ENCODE data around the gene ASPSCR1.
"Not testable (repeated sequence)": the region's sequence is repeated elsewhere in the genome, so short reads cannot be mapped to it uniquely, and the experiment has no call there.

ASPSCR1 gene

DNA sequence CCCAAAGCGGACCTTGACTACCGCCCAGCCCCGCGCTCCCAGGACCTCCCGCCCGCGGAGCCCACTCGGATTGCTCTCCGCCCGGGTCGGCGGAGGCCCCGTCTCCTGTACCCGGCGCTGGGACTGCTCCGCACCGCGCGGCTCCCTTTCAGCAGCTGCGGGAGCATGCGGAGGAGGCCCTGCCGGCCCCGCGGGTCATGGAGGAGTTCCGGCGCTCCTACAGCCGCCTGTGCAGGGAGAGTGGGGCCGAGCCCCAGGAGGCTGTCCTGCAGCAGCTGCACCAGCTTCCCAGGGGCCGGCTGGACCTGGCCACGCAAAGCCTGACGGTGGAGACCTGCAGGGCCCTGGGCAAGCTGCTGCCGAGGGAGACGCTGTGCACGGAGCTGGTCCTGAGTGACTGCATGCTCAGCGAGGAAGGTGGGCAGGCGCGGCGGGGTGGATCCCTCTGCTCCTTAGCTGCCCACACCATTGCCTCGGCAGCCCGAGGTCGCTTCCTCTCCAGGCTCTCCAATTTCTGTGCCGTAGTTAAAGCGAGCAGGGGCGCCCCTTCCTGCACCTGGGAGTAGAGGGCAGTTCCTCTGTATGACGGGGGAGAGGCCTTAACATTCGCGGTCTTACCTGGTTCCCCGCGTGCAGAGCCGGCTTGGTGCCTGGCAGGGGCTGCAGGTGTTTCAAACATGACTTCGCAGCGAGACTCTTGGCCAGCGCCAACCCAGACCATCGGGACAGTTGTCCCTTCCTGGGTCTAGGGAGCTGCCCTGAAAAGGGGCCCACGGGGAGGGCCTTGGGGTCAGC lies 46.2 kb downstream of the ASPSCR1 start:
- no peak for DNase-seq (ENCODE audit: low read depth, low spot score)

DNA sequence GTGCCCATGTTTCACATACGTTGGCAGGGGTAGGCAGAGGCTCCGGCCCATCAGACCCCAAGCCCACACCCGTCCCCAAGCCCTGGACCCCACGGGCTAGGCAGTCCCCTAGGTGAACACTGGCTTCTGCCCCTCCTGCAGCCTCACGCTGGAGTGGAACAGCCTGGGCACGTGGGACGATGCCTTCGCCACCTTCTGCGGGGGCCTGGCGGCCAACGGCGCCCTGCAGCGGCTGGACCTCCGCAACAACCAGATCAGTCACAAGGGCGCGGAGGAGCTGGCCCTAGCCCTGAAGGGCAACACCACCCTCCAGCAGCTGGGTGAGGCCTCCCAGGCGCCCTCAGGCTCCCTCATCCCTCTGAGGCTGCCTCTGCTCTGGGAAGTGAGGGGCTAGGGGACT lies 47.4 kb downstream of the ASPSCR1 start:
- no peak for DNase-seq (ENCODE audit: low read depth, low spot score)

DNA sequence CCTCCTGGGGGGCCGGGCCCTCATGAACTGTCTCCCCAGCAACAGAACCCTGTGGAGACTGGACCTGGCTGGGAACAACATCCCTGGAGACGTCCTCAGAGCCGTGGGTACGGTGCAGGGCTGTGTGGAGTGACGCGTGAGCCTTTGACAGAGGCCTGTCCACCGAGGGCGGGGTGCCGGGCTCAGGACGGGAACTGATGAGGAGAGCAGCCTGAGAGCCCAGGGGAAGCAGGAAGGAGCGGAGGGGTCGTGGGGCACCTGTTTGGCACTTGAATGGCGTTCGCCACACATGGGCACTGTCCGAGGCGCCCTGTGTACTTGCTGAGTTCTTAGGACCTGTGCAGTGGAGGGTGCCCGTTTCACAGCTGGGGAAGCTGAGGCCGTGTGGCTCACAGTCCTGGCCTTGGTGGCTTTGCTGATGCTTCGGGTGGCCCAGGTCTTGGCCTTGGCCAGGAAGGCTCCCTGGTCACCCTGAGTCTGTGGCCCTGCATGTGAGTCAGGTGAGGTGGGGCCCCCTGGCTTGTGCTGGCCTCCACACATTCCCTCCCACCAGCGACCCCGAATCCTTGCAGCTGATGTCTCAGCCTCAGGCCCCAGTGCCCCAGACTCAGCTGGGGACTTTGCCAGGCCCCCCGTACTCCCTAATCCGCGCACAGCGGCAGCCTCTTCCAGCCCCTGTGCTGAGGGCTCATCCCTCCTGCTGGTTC lies 48.1 kb downstream of the ASPSCR1 start:
- DNase-seq (ENCODE audit: low read depth, low spot score) = no peak

DNA sequence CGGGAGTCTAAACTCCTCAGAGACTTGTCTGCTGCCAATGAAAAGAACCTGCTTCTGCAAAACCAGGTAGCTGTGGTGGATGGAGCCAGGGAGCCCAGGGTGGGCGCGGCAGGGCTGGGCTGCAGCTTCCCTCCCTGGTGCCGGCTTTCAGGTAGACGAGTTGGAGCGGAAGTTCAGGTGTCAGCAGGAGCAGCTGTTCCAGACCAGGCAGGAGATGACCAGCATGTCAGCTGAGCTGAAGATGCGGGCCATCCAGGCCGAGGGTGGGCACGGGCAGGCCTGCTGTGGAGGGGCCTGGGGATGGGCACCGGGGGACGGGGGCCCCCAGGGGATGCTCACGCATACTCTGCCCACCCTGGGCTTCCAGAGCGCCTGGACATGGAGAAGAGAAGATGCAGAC lies 50.8 kb downstream of the ASPSCR1 start:
- DNase-seq (ENCODE audit: low read depth, low spot score) = no peak

DNA sequence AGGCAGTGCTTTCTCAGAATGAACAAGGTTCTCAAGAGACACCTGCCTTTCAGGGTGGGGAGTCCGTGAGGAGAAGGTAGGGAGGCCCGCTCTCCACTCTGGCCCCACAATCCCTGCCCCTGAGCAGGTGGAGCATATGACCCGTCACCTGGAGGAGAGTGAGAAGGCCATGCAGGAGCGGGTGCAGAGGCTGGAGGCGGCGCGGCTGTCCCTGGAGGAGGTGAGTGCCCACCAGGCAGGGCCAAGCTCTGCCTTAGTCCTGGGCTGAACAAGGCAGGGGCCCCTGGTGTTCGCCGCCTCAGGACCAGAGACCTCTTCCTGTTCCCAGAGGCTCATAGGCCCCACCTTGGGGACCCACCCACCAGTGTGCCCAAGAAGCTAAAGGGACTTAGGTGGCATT lies 51.5 kb downstream of the ASPSCR1 start:
- no peak for DNase-seq (ENCODE audit: low read depth, low spot score)

DNA sequence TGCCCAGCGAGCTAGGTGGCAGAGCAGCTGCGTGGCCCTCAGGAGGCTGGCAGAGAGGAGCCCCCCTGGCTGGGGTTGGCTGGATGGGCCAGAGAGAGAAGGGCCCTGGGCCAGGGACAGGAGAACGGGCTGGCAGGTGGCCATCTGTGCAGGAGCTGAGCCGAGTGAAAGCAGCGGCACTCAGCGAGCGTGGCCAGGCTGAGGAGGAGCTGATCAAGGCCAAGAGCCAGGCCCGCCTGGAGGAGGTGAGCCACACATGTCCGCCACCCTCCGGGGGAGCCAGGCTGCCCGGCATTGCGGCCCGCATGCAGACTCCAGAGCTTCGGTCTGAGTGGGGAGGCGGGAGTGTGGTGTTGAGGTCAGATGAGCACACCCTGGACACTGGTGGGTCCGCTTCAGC lies 52.0 kb downstream of the ASPSCR1 start:
- no peak for DNase-seq (ENCODE audit: low read depth, low spot score)

DNA sequence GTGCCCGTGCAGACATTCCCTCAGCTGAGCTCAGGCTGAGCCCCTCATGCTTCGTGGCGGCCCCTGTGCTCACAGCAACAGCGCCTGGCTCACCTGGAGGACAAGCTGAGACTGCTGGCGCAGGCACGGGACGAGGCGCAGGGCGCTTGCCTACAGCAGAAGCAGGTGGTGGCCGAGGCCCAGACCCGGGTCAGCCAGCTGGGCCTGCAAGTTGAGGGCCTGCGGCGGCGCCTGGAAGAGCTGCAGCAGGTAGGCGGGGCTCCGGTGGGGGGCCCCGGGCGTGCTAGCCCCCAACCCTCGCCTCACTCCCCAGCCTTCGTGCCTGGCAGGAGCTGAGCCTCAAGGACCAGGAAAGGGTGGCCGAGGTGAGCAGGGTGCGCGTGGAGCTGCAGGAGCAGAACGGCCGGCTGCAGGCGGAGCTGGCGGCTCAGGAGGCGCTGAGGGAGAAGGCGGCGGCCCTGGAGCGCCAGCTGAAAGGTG lies 52.6 kb downstream of the ASPSCR1 start:
- DNase-seq (ENCODE audit: low read depth, low spot score) = no peak

DNA sequence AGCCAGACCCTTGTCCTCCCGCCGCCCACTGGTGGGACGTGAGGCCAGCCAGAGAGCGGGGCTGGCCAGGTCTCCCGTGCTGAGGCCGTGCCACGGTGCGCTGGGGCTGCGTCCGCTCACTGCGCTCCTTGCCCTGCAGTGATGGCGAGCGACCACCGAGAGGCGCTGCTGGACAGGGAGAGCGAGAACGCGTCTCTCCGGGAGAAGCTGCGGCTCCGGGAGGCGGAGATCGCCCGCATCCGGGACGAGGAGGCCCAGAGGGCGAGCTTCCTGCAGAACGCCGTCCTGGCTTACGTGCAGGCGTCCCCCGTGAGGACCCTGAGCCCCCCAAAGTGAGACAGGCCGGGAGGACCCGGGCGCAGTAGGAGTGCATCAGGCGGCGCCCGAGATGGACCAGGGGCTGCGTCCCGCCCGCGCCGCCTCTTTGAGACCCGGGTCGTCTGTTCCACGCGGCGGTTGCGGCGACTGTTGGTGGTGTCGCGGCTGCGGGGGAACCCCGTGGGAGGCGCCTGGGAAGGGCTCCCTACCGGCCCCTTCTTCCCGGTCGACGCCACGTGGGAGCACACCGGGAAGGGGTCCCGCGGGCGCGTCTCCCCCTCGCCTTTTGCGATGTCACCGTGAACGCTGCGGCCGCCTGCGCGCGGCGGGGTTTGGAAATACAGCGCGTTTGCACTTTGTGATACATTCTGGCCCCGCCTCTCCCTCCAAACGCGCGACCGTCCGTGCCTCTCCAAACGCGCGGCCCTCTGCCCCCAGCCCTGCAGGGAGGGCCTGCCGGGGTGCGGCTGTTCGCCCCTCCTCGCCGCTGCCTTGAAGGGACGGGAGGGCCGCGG lies 53.3 kb downstream of the ASPSCR1 start:
- no peak for DNase-seq (ENCODE audit: low read depth, low spot score)

DNA sequence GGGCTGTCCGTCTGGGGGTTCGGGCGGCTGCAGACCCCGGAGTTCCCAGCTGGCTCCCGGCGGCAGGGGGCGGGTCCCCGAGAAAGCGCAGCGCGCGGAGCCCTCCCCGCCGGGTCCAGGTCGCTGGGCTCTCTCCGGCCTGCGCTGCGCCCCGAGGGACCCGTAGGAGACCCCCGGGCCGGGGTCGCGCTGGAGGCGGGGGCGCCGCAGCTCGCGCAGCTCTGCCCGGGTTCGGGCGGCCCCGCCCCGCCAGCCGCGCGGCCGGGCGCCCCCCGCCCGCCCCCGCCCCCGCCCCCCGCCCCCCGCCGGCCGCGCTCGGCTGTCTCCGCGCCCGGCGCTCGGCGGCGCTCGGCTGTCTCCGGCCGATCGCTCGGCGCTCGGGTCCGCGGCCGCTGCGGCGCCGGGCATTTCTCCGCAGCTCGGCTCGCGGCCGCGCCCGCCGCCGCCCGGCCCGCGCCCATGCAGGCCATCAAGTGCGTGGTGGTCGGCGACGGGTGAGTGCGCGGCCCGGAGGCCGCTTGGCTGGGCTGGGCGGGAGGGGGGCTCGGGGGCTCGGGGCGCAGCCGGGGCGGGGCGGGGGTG lies 54.0 kb downstream of the ASPSCR1 start, which contains the start of gene RAC3:
RAC3 (plus strand) TSS at position 376 of the 582 bp plus-strand sequence; CDS start at position 460, 84 bp downstream.
- DNase-seq (ENCODE audit: low read depth, low spot score) = no peak

DNA sequence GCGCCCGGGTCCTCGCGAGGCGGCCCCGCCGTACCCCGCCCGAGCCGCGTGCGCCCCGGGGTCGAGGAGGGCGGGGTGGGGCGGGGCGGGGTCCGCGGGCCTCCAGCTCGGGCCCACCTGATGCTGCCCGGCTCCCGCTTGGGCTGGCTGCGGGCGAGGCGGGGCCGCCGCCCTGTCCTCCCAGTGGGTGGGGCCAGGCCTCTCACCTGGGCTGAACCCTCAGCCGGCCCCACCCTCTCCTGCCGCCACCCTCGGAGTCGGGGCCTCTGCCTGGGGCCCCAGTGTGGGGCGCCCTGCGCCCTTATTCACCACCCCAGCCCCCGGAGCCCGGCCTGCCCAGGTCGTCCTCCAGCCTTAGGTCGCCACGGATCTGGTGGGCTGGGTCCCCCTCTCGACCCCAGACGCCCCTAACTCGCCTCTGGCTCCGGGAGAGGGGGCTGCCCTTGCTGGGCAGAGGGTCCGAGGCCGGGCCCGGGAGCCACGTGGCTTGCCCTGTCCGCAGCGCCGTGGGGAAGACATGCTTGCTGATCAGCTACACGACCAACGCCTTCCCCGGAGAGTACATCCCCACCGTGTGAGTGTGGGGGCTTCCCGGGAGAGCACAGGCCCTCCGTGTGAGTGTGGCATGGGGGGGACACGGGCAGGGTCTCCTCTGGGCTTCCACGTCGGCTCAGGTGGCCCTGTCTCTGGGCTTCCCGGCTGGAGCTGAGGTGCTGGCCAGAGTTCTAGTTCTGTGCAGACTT lies 54.6 kb downstream of the ASPSCR1 start:
- DNase-seq (ENCODE audit: low read depth, low spot score) = no peak

DNA sequence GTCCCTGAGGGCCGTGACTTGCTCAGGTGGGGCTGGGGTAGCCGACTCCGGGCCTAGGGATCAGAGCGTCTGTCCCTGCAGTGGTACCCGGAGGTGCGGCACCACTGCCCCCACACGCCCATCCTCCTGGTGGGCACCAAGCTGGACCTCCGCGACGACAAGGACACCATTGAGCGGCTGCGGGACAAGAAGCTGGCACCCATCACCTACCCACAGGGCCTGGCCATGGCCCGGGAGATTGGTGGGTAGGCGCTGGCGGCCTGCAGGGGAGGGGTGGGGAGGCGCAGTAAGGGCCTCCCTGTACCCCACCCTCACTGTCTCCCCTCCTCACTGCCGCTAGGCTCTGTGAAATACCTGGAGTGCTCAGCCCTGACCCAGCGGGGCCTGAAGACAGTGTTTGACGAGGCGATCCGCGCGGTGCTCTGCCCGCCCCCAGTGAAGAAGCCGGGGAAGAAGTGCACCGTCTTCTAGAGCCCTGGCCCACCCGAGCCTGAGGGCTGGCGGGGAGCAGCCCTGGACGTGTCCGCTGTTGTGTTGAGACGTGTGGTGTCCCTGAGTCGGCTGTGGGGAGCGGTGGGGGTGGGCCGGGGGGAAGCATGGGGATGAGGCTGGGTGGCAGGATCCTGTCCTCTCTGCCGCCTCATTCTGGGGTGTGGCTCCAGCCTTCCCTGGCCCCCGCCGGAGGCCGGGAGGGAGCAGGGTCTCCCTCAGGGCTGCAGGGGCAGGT lies 56.1 kb downstream of the ASPSCR1 start:
- no peak for DNase-seq (ENCODE audit: low read depth, low spot score)

DNA sequence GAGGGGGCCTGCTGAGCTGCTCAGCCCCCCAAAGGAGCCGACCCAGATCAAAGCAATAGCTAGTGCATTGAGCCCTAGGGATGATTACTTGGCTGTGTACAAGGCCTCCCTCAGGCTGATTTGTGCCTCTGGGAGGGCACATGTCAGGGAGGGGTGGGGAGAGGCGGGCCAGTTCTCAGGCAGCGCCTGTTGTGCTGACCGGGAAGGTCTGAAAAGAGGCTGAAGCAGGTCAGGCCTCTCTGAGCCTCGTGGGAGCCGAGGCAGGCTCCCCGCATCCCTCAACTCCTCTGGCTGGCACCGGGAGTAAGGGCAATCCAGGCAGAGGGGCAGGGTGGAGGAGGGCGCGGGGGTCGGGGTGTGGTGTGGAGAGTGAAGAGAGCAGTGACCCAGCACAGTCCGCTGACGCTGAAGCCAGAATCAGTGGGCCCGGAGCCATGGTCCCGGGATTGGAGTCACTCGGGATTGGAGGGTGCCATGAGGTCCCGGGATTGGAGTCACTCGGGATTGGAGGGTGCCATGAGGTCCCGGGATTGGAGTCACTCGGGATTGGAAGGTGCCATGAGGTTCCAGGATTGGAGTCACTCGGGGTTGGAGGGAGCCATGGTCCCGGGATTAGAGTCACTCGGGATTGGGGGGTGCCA lies 57.1 kb downstream of the ASPSCR1 start:
- DNase-seq (ENCODE audit: low read depth, low spot score) = no peak

DNA sequence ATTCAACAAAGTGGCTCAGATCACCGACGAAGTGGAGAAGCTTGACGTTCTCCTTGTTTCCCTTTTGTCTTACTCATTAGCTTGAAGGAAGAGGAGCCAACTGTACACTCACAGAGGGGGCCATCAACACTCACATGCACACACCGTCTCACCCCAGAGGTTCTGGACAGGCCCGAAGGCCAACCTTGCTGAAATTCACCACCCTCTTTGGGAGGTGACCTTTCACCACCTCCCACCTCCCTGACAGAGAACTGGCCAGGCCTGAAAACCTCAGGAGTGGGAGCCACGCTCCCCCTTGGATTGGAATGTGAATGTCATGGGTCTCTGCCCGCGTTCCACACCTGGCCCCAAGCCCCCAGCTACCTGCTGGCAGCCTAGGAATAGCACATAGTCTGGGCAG lies 58.1 kb downstream of the ASPSCR1 start:
- DNase-seq (ENCODE audit: low read depth, low spot score) = no peak

DNA sequence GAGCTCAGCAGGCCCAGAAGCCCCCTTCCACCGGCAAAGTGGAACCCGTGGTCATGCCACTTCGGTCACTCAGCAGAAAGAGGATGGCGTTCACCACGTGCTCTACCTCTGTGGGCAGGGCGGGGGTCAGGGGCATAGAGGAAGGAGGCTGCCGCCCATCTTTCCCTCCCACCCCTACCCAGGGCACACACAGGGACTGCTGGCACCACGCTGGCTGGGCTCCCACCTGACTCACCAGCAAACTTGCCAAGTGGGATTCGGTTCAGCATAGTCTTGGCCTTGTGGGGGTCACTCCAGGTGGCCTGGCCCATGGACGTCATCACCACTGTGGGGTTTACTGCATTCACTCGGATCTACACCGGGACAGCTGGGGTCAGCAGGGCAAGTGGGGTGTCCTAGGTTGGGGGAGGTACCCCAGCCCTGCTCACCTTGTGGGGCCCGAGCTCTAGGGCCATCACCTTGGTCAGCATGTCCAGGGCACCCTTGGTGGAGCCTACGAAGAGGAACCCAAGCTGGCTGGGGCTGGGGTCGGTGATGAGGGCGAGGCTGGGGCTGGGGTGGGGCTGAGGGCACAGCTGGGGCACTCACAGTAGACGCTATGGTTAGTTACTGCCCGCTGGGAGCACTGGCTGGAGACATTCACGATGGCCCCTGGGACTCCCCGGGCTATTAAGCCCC lies 58.7 kb downstream of the ASPSCR1 start:
- DNase-seq (ENCODE audit: low read depth, low spot score) = no peak

DNA sequence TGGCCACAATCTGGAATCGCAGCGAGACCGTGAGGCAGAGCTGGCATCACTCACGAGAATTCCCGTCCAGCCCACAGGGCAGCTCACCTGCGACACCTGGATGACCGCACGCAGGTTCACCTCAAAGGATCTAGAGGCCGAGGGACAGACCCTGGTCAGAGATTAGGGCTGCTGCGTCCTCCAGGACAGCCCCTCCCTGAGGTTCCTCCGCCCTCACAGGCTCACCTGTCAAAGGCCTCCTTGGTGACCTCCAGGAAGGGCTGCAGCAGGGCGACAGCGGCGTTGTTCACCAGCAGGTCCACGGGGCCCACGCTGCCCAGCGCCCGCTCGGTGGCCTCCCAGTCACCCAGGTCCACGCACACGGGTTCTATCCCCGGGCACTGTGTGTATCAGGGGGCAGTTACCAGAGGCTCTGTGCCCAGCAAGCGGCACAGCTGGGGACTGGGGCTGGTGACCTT lies 59.2 kb downstream of the ASPSCR1 start:
- no peak for DNase-seq (ENCODE audit: low read depth, low spot score)

DNA sequence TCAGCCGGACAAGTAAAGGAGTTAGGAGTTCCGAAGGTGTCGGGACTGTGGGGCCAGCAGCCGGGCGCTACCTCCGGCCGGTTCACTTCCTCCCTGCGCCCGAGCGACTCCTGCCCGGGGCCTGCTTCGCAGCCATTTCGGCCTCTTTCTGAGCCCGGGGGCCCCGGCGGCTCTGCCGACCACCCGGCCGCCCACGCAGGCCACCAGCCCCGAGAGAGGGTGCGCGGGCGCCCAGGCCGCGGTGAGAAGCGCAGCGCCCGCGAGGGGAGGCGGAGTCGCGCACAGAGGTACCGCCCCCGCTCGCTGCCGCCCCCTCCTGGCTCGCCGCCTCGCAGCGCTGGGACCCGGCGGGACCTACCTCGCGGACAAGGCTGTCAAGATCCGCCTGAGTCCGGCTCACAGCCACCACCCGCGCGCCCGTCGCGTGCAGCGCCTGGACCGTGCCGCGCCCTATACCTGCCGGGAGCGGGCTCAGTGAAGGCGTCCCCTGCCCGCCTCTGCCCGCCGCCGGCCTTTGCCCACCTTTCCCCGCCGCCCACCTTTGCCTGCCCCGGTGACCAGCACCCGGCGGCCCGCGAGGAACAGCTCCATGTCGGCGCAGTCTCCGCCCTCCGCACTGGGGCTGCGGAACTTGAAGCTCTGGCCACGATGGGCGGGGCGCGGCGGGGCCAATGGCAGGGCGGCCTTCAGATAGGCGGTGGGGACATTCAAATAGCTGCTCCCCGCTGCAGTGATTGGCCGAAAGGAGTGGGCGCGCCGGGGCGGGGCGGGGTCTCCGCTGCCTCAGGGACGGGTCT lies 59.9 kb downstream of the ASPSCR1 start, which contains the start of gene DCXR:
DCXR (minus strand) TSS at position 606 of the 797 bp plus-strand sequence; CDS start at position 591, 15 bp downstream.
- DNase-seq (ENCODE audit: low read depth, low spot score) = peak; percentile 64

DNA sequence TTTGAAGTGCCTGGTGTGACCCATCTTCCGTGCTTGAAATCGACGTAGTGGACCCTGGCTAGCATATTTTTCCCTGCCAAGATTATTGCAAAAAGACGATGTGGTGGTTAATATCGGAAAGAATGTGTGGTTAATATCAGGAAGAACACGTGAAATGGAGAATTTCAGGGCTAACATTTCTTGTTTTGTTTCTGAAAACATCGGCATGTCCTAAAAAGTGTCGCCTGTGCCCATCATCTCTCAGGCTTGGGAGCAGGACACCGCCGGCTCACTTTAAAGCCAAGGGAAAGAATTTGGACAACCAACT lies 60.4 kb downstream of the ASPSCR1 start:
- no peak for DNase-seq (ENCODE audit: low read depth, low spot score)

DNA sequence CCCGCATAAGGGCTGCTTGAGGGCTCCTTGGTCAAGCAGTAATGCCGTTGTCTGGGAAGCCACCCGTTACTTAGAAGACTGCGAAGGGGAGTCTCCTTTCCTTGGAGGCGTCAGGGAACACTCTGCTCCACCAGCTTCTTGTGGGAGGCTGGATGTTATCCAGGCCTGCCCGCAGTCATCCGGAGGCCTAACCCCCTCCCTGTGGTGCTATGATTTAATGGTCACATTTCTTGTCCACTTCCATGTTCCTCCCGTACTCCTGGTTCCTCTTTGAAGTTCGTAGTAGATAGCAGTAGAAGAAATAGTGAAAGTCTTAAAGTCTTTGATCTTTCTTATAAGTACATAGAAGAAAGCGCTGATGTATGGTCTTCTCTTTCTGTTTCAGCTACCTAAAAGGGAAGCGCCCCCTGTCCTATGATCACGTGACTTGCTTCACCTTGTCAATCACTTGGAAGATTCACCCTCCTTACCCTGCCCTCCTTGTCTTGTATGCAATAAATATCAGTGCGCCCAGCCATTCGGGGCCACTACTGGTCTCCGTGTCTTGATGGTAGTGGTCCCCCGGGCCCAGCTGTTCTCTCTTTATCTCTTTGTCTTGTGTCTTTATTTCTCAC lies 61.5 kb downstream of the ASPSCR1 start:
- not testable (repeated sequence) for DNase-seq (ENCODE audit: low read depth, low spot score)

All from iPS DF 19.7 (cell line).